GM10266 (cell line): ENCODE results near the gene ZNF555.

Source experiments
- DNase-seq: peaks from one replicate; pipeline ENCODE4 v3.0.0; 2012; ENCODE audit errors: extremely low spot score
- CTCF ChIP-seq: IDR thresholded peaks from 2 replicates; pipeline ENCODE4 v1.5.1; 2012; ENCODE audit warnings: mild to moderate bottlenecking, low read depth; ENCODE audit not compliant: control insufficient read depth, insufficient read depth; ENCODE audit errors: missing control alignments

ZNF555 gene

GRCh38 chr19:2797280-2797679 is 44.0 kb upstream of the ZNF555 start:
- no peak for DNase-seq
- TF ChIP-seq CTCF: no peak

- TF ChIP-seq CTCF: no peak
- no peak for DNase-seq
Observed at GRCh38 chr19:2798158-2798685, 43.1 kb upstream of the ZNF555 start.

- TF ChIP-seq CTCF: no peak
- no peak for DNase-seq
Observed at GRCh38 chr19:2798733-2799132, 42.5 kb upstream of the ZNF555 start.

GRCh38 chr19:2799273-2800020 is 41.8 kb upstream of the ZNF555 start:
- no peak for TF ChIP-seq CTCF
- DNase-seq: no peak

GRCh38 chr19:2800506-2800905 is 40.8 kb upstream of the ZNF555 start:
- DNase-seq: no peak
- TF ChIP-seq CTCF: no peak

- DNase-seq: no peak
- no peak for TF ChIP-seq CTCF
Observed at GRCh38 chr19:2802826-2803225, 38.4 kb upstream of the ZNF555 start.

- DNase-seq: no peak
- TF ChIP-seq CTCF: no peak
Observed at GRCh38 chr19:2803486-2804155, 37.7 kb upstream of the ZNF555 start.
